Heart right ventricle (tissue), 16 donors: ENCODE results near the gene DGLUCY. TPM values are rescaled to one million over a fixed set of nuclear protein-coding genes. Genes with fewer than 3 reads are reported as not detected.
"Not testable (repeated sequence)": the region's sequence is repeated elsewhere in the genome, so short reads cannot be mapped to it uniquely, and the experiment has no call there.

Experiments used
- ATAC-seq, 8 donors: fragments of 200-7000 bp; cut with Tn5 transposase; one replicate each; pipeline ENCODE4 v1.9.1; 2020; ENCODE audit warnings: mild to moderate bottlenecking in 8 of 8, moderate library complexity in 8 of 8, moderate number of reproducible peaks in 1 of 8
- DNase-seq, 2 donors: peaks; one replicate each; pipeline ENCODE4 v3.0.0-alpha.2; 2020
- H3K27ac ChIP-seq, 10 donors: fragments of 200-600 bp; sonication (generic) in 2 of 10; one replicate each; pipeline versions ENCODE4 v1.5.0 to v1.8.0; 2020 to 2022; ENCODE audit warnings: mild to moderate bottlenecking in 3 of 10
- H3K27me3 ChIP-seq, 7 donors: fragments of 200-600 bp; one replicate each; pipeline ENCODE4 v1.8.0; 2021 to 2022; ENCODE audit warnings: mild to moderate bottlenecking in 2 of 7
- H3K36me3 ChIP-seq, 9 donors: fragments of 200-600 bp; sonication (generic) in 1 of 9; one replicate each; pipeline versions ENCODE4 v1.5.0 to v1.8.0; 2020 to 2022; ENCODE audit warnings: mild to moderate bottlenecking in 2 of 9
- H3K4me1 ChIP-seq, 9 donors: fragments of 200-600 bp; sonication (generic) in 1 of 9; one replicate each; pipeline versions ENCODE4 v1.5.0 to v1.8.0; 2020 to 2022; ENCODE audit warnings: mild to moderate bottlenecking in 4 of 9
- H3K4me3 ChIP-seq, 10 donors: fragments of 200-600 bp; sonication (generic) in 2 of 10; one replicate each; pipeline versions ENCODE4 v1.5.0 to v1.8.0; 2020 to 2022; ENCODE audit warnings: mild to moderate bottlenecking in 7 of 10, moderate library complexity in 2 of 10
- H3K9me3 ChIP-seq, 11 donors: fragments of 200-600 bp in 10 of 11; sonication (generic) in 2 of 11; one replicate each; pipeline versions ENCODE4 v1.5.0 to v1.8.0; 2013 to 2022; ENCODE audit warnings: mild to moderate bottlenecking in 2 of 11, control low read depth in 1 of 11, moderate library complexity in 1 of 11
- WGBS, 2 donors: extraction: QIAGEN DNeasy Blood & Tissue Kit; methylation state at CpG; one replicate each; pipeline ENCODE4 v1.1.7; 2013; ENCODE audit warnings: inconsistent platforms in 1 of 2; 5-methylcytosine and 5-hydroxymethylcytosine counted together
- intact Hi-C, 10 donors: fragments of 100-400 bp; cut with DNase I; formaldehyde crosslinking; loops; one replicate each; pipeline versions ENCODE4 v1.11.1 to v1.14.2; 2022
- polyA plus RNA-seq, 2 donors: library from polyadenylated mRNA; stranded (reverse); fragments of 200-250 nt; gene quantifications; one replicate each; pipeline ENCODE4 v1.2.3, GENCODE V29; 2013
- total RNA-seq, 10 donors: library from RNA; stranded (reverse); fragmentation: NEBNext Ultra II Directional in 3 of 10; extraction: Animal tissue kit (Norgen Biotek cat#: 25700) in 3 of 10; gene quantifications; one replicate each; pipeline versions ENCODE4 v1.2.1 to v1.2.4, GENCODE V29; 2021 to 2023
- TF ChIP-seq, protein P1 (sequence below), 9 donors: fragments of 200-600 bp; sonication (generic) in 2 of 9; IDR thresholded peaks; one replicate each; pipeline versions ENCODE4 v1.5.0 to v1.8.0; 2021 to 2022; ENCODE audit warnings: antibody characterized with exemption in 9 of 9, mild to moderate bottlenecking in 5 of 9, moderate library complexity in 1 of 9
- donor health status: Arrhythmogenic right ventricular cardiomyopathy.
- donor health status: ischemic (EF 13 %, LVEDD 7.1; RV severe dilation, severe dysfunction).
- donor health status: healthy with polysubstance abuse.
- donor health status: DM: no; HTN: yes; CAD: no.
- donor health status: DM: no; HTN: no; CAD: no.
- donor health status: ischemic (EF 25% LVEDD 6.9; RV normal size, moderate dysfunction).
- donor health status: ischemic (EF 25% LVEDD 5.7; RV mildly dilated, moderate dysfunction).
- donor health status: healthy.
- donor health status: DM: yes; HTN: yes; CAD: no.
- donor health status: Ischemic cardiomyopathy.
- donor health status: ischemic (EF 35%, LVEDD 5.7; RV mildly dilated, moderate dysfunction).
- donor health status: nonischemic (EF 11% LVEDD 7.7; RV severe dilation, severe dysfunction).
- donor health status: DM: yes; HTN: yes; CAD: no.
- donor health status: PGD.
- donor health status: ischemic (EF 29% LVEDD 5.4; RV normal size, mild dysfunction).
- donor health status: nonischemic (EF 23%, LVEDD 6.1; RV moderate dilation, normal function).

DGLUCY gene
- total and polyA plus RNA-seq, 12 donors = 43.5 to 270 (median 201) TPM

DNA sequence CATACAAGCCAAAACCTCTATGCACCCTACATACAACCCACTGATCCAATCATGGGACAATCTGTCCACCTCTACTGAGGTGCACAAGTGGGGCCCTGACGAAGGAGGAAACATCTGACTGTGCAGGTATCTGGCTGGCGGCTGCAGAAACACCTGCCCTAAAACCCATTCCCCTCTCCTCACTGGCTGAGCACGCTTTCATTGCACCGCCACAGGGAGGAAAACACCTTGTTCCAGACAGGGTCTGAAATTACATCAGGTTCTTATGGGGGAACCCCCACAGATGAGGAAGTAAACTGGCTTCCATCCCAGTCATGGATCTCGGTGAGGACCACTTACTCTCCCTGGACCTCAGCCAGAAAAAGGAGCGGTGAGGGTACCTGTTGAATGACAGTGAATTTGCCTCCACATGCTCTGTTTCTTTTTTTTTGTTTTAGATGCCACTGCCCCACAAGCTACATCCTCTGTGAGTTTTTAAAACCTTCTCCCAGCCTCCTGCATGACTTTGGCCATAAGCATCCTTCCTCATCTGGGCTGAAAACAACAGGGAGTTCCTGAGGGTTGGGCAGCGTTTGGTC is 23.8 kb upstream of the DGLUCY start:
- no peak for ATAC-seq
- DNase-seq = no peak
- 87 to 88% methylated on average over 7 of the region's 7 CpGs for WGBS, 2 donors
- H3K9me3 ChIP-seq = no peaks in the 10 kb centered on the region
- H3K36me3 ChIP-seq = no peaks in the 10 kb centered on the region
- H3K27me3 ChIP-seq = no peaks in the 10 kb centered on the region
- TF ChIP-seq, protein P1, sequence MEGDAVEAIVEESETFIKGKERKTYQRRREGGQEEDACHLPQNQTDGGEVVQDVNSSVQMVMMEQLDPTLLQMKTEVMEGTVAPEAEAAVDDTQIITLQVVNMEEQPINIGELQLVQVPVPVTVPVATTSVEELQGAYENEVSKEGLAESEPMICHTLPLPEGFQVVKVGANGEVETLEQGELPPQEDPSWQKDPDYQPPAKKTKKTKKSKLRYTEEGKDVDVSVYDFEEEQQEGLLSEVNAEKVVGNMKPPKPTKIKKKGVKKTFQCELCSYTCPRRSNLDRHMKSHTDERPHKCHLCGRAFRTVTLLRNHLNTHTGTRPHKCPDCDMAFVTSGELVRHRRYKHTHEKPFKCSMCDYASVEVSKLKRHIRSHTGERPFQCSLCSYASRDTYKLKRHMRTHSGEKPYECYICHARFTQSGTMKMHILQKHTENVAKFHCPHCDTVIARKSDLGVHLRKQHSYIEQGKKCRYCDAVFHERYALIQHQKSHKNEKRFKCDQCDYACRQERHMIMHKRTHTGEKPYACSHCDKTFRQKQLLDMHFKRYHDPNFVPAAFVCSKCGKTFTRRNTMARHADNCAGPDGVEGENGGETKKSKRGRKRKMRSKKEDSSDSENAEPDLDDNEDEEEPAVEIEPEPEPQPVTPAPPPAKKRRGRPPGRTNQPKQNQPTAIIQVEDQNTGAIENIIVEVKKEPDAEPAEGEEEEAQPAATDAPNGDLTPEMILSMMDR (IDR thresholded peaks at IDR 0.05) = no peak
- intact Hi-C loops = no loop called here
- no peaks in the 10 kb centered on the region for H3K4me1 ChIP-seq
- H3K27ac ChIP-seq = no peak overlapping the region
- no peak overlapping the region for H3K4me3 ChIP-seq

DNA sequence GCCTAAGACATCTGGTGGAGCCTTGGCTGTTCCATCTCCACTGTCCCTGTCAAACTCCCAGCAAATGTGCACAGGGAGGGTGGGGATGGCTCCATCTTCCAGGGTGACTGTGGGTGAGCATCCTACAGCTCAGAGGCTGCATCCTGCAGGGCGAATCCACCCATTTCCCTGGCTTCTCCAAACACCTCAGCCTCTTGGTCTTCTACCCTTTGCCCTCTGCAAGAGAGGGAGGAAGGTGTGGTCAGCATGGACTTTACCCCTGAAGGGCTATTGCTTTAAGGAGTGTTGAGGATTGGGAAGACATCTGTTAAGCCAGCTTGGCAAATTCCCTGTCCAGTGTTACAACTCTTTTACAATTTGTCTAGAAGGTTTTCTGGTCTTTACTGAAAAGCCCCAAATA is 23.1 kb upstream of the DGLUCY start:
- TF ChIP-seq, protein P1 (IDR thresholded peaks at IDR 0.05) = no peak
- no peaks in the 10 kb centered on the region for H3K9me3 ChIP-seq
- ATAC-seq (no peak), DNase-seq (no peak)
- no peak overlapping the region for H3K4me3 ChIP-seq
- no peaks in the 10 kb centered on the region for H3K36me3 ChIP-seq
- intact Hi-C loops = no loop called here
- no peak overlapping the region for H3K27ac ChIP-seq
- H3K4me1 ChIP-seq = no peaks in the 10 kb centered on the region
- 89 to 91% methylated on average over 1 of the region's 1 CpG for WGBS, 2 donors
- no peaks in the 10 kb centered on the region for H3K27me3 ChIP-seq

DNA sequence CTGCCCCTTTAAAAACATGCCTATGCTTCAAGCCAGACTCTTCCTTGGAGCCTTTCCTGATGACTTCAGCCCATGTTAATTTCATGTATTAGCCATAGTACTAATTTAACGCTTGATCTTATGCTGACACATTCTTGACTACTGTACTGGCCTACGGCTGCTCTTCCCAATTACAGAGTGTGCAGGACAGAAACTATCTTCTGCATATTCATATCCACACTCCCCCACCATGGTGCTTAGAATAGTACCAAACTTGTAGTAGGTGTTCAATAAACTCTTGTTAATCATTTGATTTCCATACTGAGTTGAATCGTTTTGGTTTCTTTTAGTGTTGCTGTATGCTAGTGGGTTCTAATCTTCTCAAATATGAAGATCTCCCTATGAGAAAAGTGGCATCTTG is 21.8 kb upstream of the DGLUCY start:
- DNase-seq (no peak), ATAC-seq (no peak)
- Histone ChIP-seq H3K36me3 (no peaks in the 10 kb centered on the region), H3K4me3 (no peak overlapping the region), H3K27me3 (no peaks in the 10 kb centered on the region), H3K27ac (no peak overlapping the region), H3K9me3 (no peaks in the 10 kb centered on the region), H3K4me1 (no peaks in the 10 kb centered on the region)
- intact Hi-C loops = no loop called here
- TF ChIP-seq, protein P1 (IDR thresholded peaks at IDR 0.05) = no peak
- WGBS, 2 donors = 90 to 93% methylated on average over 3 of the region's 3 CpGs

DNA sequence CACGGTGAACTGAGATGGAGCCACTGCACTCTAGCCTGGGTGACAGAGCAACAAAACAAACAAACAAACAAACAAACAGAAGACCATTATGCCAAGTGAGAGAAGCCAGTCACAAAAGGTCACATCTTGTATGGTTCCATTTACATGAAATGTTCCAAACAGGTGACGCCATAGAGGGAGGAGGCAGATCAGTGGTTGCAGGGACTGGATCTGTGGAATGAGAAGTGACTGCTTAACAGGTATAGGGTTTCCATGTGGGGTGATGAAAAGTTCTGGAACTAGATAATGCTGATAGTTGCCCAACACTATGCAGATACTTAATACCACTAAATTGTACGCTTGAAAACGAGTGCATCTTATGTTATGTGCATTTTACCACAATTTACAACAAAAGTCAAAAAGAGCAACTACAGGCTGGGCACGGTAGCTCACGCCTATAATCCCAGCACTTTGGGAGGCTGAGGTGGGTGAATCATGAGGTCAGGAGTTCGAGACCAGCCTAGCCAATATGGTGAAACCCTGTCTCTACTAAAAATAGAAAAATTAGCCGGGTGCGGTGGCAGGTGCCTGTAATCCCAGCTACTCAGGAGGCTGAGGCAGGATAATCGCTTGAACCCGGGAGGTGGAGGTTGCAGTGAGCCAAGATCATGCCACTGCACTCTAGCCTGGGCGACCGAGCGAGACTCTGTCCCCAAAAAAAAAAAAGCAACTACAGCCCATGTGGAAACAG is 20.0 kb upstream of the DGLUCY start:
- DNase-seq, intact Hi-C loops, H3K4me1 ChIP-seq, H3K27ac ChIP-seq, H3K27me3 ChIP-seq, H3K4me3 ChIP-seq, H3K9me3 ChIP-seq, ATAC-seq, H3K36me3 ChIP-seq: not testable (repeated sequence)
- 95 to 98% methylated on average over 14 of the region's 14 CpGs for WGBS, 2 donors

DNA sequence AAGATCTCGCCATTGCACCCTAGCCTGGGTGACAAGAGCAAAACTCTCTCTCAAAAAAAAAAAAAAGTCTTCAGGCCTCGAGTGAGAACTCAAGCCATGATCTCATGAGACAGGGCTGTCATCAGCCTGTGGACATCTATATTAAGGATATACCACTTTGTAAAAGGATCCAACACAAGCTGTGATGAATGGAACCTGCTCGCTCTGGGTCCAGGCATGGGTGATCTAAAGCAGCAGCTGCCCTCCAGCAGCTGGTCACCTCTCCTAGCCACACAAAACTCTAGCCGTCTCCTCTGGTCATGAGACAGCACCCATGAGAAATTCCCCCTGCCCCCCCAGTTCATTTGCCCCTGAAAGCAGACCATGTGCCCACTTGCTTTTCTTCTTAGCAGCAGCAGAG is 19.1 kb upstream of the DGLUCY start:
- Histone ChIP-seq H3K27ac (no peak overlapping the region), H3K4me3 (no peak overlapping the region), H3K27me3 (no peaks in the 10 kb centered on the region), H3K4me1 (no peaks in the 10 kb centered on the region), H3K36me3 (no peaks in the 10 kb centered on the region), H3K9me3 (no peaks in the 10 kb centered on the region)
- TF ChIP-seq, protein P1 (IDR thresholded peaks at IDR 0.05) = no peak
- intact Hi-C loops = no loop called here
- 84 to 87% methylated on average over 4 of the region's 4 CpGs for WGBS, 2 donors
- DNase-seq (no peak), ATAC-seq (no peak)
